ENCODE data around the gene TMEM208.
A peak's percentile ranks its signal among the peaks of the same experiment; 100 is the strongest.

TMEM208 gene

DNA sequence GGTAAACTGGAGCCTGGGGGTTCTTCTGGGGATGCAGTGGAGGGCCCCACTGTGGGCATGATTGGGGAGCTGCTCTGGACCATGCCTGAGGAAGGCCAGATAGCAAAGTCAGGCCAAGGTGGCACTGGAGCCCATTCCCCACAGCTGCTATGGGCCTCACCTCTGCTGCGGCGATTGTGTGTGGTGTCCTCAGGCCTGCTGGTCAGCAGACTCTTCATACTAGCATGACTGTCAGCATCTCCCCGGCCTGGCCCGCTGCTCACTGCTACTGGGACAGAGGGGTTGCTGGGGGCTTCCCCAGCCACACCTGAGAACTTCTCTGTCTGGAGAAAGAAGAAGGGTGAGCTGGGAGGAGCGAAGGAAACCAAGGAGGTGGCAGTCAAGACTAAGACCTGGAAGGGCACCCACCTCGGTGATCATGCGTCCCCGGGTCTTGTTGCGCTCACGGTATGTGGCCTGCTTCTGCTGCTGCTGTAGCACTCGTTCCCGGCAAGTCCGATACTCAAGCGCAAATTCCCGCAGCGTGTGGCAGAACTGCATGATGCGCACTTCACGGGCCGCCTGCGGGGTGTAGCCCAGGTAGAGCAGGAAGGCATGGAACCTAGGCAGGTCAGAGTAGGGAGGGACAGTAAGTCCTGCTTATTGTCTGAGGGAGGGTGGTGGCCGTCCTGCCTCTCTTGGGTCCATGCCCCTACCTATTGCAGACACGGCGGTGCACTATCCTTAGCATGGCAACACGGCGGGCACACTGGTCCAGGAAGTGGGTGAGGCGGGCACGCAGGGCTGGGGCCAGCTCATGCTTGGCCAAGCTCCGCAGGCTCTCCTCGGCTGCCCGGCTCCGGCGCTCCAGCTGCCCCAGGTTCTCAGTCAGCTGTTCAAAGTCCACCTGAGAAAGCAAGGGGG, 3.2 kb downstream of the TMEM208 start:
- no peak for TF ChIP-seq GATA1 (IDR thresholded peaks at IDR 0.05; ENCODE audit: low read depth, low read length)
- TF ChIP-seq POLR2A (IDR thresholded peaks at IDR 0.05; ENCODE audit: low read length), result no peak
- DNase-seq, result no peak

DNA sequence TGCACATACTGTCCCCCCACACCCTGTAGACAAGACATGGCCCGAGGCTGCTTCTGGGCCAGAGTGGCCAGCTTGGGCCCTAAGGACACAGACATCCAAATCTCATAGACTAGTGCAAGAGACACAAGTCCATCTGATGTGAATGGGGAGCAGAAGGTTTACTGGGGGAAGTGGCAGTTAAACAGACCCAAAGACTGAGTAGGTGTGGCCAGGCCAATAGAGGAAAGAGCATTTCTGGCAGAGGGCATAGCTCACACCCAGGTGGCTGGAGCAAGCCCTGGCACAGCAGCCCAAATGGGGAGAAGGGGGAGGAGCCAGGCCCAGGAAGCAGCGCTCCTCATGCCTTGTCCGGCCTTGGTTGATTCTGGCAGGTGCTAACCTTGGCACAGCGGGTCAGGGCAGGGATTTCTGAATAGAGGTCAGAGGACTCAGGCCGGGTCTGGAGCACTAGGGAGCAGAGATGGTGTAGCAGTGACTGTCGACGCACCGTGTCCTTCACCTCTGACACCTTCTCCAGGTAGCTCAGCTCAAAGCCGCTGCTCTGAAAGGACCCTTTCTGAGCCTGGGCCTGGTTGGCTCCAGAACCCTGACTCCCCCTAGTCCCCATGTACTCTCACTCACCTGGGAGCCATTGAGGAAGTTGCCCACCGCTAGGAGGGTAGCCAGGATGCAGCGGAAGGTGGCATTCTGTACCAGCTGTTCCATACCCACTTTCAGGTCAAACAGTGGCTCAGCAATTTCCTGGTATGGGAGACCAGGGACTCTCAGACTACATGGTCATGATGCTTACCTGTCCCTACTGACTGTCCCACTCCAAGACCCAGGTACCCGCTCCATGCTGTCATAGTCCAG, 4.1 kb downstream of the TMEM208 start:
- DNase-seq, result no peak
- TF ChIP-seq POLR2A (IDR thresholded peaks at IDR 0.05; ENCODE audit: low read length) (peak; percentile 46), GATA1 (IDR thresholded peaks at IDR 0.05; ENCODE audit: low read depth, low read length) (no peak)

DNA sequence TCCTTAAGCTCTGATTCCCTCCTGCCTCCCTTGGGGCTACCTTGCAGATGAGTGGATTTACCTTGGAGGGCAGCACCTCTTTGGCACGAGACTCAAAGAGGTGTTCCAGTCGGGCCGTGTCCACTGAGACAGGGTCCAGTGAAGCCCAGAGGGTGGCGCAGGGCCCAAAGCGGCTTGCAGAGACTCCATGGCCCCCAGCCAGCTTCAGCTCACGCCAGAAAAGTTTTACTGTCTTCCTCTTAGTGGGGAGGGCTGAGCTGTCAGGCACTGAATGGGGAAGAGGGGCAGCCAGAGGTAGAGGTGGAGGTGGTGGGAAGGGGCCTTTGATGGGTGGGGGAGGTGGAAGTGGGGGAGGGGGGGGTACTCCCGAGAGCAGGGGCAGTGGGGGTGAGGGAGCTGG, 6.7 kb downstream of the TMEM208 start:
- TF ChIP-seq GATA1 (IDR thresholded peaks at IDR 0.05; ENCODE audit: low read depth, low read length) (no peak), POLR2A (IDR thresholded peaks at IDR 0.05; ENCODE audit: low read length) (no peak)
- DNase-seq, result no peak

DNA sequence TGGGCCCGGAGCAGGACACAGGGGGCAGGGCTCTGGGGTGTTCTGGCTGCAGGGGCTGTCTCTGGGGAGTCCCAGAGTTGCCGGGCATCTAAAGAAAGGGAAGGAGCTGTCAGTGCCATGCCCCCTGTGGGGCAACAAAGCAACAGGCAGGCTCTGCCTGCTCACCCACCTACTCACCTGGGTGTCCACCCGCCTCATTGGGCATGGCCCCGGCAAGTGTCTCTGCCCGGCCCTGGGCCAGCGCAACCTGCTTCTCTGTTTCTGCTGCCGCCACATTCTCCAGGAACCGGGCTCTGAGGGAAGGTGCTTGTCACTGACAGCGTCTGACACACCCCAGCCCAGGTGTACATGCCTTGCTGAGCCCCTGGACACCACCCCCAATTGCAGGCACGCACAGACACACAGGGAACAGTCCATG, 7.3 kb downstream of the TMEM208 start:
- DNase-seq, result no peak
- no peak for TF ChIP-seq POLR2A (IDR thresholded peaks at IDR 0.05; ENCODE audit: low read length)
- TF ChIP-seq GATA1 (IDR thresholded peaks at IDR 0.05; ENCODE audit: low read depth, low read length), result no peak

DNA sequence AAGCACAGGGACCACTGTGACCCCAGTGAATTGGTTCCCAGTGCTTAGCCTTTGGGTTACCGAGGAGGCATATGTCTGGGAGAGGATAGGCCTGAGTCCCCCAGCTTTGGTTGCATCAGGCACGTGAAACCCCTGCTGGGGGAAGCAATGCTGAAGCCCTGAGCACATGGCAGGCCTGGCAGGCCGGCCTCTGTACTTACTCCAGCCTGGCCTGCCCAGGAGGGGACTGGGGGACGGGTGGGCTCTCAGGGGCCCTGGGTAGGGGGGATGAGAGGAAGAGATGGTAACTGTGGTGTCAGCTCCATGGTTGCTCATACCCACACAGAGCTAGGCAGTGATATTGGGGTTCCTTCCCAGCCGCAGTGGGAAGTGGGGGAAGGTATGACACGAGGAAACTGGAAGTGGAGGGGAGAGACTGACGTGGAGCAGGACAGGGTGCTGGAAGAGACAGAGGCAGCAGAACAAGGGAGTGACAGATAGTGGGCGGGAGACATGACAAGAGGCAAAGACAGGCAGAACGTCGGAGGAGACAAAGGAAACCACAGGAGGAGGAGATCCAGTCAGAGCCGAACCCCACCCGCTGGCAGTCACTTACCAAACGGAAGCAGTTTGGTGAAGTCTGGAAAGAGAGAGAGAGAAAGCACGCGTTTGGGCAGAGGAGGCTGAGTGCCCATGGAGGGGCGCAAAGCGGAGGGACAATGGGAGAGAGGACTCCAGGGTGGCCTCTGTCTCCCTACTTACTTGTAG, 9.1 kb downstream of the TMEM208 start:
- TF ChIP-seq POLR2A (IDR thresholded peaks at IDR 0.05; ENCODE audit: low read length) (no peak), GATA1 (IDR thresholded peaks at IDR 0.05; ENCODE audit: low read depth, low read length) (no peak)
- peak in 1 of 2 experiments; percentile 63 for DNase-seq

DNA sequence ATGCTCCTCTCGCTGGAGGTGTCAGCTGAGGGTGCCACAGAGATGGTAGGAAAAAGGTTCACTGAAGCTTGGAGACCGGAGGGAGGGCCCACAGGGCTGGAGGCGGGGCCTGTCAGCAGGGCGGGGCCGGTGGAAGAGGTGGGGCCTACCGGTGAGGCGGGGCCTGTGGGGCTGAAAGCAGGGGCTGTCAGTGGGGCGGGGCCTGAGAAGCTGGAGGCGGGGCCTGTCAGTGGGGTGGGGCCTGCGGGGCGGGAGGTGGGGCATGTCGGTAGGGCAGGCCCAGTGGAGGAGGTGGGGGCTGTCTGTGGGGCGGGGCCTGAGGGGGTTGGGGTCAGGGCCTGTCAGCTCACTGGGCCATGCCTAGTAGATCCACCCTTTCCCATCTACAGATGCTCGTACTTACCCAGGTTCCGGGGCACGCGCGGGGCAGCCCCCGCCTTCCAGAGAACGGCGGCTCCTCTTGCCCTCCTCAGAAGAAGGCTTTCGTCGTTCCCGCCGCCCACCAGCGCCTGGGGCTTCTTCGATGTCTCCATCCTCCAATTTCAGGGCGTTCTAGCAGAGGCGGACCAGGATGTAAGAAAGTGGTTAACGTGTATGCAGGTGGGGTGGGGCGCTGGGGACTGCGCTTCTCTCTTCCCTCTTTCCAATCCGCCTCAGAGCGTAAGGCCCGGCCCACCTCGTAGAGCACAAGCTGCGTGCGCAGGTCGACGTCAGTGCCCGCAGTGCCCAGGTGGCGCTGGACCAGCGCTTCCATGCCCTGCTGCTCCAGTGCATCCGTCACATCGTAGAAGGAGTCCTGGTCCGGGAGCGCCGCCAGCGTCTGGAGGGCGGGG, 9.8 kb downstream of the TMEM208 start:
- DNase-seq, result peak; percentile 86 to 90
- no peak for TF ChIP-seq GATA1 (IDR thresholded peaks at IDR 0.05; ENCODE audit: low read depth, low read length)
- no peak for TF ChIP-seq POLR2A (IDR thresholded peaks at IDR 0.05; ENCODE audit: low read length)

DNA sequence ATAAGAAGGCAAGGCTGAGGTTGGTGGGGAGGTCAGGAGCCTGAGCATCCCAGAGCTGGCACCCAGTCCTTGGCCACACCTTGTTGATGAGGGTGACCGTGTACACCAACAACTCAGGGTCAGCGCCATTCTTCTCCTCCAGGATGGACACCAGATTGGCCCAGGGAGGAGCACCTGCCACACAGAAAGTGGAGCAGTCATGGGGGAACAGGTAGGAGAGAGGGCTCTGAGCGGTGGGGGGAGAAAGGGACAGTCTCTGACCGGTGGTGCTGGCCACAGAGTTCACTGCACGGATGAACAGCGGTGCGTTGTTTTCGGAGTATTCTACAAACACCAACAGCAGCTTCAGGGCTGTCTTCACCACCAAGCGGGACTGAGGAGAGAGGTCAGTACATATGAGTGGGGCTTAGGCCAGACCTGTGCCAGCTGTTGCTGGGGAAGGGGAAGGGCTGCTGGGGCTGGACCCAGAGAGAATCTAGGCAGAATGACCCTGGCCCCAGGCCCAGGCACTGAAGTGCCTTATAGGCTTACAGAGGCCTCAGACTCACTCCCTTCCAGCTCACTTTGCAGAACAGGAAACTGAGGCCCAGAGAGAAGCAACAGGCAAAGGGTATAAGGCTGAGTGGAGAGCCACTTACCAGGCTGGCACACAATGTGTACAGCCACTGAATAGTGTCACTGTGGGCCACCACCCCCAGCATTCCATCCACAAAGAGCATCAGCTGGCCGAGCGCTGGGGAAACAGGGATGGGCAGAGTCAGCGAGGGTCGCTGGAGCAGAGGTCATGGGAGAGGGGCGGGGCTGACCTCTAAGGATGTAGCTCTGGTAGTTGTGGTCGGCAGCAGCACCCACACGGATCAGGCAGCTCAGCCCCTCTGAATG, 10.7 kb downstream of the TMEM208 start:
- DNase-seq, result no peak
- TF ChIP-seq GATA1 (IDR thresholded peaks at IDR 0.05; ENCODE audit: low read depth, low read length) (no peak), POLR2A (IDR thresholded peaks at IDR 0.05; ENCODE audit: low read length) (no peak)

DNA sequence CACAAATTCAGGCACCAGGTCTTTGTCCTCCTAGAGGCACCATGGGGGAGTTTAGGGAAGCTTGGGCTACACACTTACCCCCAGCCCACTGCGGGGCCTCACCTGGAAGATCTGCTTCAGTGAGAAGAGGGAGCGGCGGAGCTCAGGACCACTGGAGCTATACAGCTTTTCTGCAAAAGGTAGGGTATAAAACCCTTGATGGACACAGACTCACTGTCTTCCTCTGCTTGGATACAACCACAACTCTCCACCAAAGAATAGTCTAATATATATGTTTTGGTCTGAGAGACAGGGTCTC, 11.3 kb downstream of the TMEM208 start:
- no peak for DNase-seq
- TF ChIP-seq POLR2A (IDR thresholded peaks at IDR 0.05; ENCODE audit: low read length), result no peak
- no peak for TF ChIP-seq GATA1 (IDR thresholded peaks at IDR 0.05; ENCODE audit: low read depth, low read length)

DNA sequence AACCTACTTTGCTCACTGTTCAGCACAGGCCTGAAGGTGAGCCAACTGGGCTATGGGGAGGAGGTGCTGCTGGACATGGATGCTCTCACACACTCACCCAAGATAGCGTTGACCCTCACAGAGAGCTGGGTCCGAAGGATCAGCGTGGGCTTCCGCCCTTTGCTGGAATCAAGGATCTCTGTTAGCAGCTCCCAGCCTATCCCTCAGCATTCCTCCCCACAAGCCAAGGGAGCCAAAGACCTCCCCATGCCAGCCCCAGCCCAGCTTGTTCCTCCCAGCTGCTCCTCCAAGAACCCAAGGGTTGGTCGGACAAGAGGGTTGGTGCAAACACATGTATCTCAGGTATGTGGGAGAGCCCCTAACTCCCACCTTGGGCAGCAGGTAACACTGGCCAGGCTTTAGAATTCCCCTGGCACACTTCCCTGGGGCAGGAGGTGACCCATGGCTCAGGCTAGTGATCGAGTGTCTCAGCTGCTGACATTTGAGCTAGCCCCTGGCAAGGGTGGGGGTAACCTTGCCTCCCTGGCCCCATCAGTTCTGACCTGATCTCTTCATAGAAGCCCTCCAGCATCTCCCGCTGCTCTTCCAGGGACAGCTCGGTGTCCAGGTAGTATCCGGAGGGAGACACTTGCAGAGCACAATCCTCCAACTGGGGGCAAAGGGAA, 12.0 kb downstream of the TMEM208 start:
- no peak for DNase-seq
- TF ChIP-seq POLR2A (IDR thresholded peaks at IDR 0.05; ENCODE audit: low read length) (no peak), GATA1 (IDR thresholded peaks at IDR 0.05; ENCODE audit: low read depth, low read length) (no peak)

DNA sequence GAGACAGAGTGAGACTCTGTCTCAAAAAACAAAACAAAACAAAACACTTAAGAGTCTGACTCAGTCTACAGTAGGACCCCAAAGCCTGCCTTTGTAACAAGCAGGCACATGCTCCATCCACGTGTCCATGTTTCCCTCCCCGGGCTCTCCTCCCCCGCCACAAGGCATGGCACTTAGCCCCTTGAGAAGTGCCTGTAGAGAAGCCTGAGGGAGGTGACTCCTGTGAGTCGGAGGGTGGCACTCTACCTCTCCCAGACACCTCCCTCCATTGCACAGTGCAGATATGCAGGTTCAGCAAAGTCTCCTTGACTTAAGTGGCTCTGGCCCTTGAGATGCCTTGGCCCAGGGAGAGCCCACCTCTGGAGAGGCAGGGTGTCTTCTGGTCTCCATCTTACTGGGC, 13.6 kb downstream of the TMEM208 start:
- TF ChIP-seq POLR2A (IDR thresholded peaks at IDR 0.05; ENCODE audit: low read length) (no peak), GATA1 (IDR thresholded peaks at IDR 0.05; ENCODE audit: low read depth, low read length) (no peak)
- DNase-seq, result peak; percentile 30 to 47

DNA sequence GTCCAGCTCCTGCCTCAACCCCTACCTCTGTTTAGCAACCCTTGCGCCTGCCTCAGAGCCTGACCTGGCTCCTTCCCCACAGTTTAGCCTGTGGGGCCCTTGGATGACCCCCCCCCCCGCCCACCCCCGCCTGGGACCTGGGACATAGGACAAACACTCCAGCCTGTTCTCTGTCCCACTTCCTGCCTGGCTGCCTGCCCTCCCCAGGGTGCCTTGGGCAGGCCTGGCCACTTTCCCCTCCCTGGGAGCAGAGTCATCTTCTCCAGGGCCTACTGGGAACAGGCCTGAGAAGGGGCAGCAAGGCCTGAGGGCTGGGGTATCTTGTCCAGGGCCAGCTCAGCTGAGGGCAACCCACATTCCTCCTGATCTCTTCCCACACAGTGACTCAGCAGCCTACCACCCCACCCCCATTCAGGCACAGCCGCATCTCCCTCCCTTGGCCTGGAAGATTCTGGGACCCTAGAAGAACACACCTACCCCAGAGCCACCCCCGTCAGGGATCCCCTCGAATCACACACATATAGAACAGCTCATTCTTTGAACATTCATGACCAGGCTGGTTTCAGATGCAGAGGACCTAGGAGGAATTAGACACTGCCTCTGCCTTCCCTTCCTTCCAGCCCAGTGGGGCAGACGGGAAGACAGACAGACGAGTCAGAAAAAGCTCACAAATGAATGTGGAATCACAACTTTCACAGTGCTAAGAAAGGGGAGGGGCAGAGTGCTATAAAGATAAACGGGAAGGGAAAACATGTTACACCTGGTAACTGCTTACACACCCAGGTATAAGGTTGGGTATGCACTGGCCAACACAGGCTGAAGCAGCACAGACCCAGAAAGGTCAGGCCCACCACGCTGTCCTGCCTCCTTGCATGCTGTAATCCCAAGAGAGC, 14.3 kb downstream of the TMEM208 start:
- peak in 1 of 2 experiments; percentile 51 for DNase-seq
- TF ChIP-seq POLR2A (IDR thresholded peaks at IDR 0.05; ENCODE audit: low read length) (no peak), GATA1 (IDR thresholded peaks at IDR 0.05; ENCODE audit: low read depth, low read length) (no peak)
